Stimulated activated CD4-positive, alpha-beta T cell treated with anti-CD3 and anti-CD28 coated beads, Interleukin-4, amount 100 ng/mL, for 4 hours (primary cell): ENCODE measurements around the gene RNF39.
"Not testable (repeated sequence)": the region's sequence is repeated elsewhere in the genome, so short reads cannot be mapped to it uniquely, and the experiment has no call there.

Experiments
- DNase-seq, 2 experiments: peaks; one replicate each; pipeline ENCODE4 v3.0.0-alpha.2; 2020

Gene RNF39

GRCh38 chr6:30075094-30075789 is at the start of gene RNF39:
Gene RNF39, minus strand, starts transcription at chr6:30075769. Its CDS starts 184 bp downstream, at chr6:30075585.
- DNase-seq: peak in 1 of 2 experiments; percentile 14

GRCh38 chr6:30122515-30122914 is 46.9 kb upstream of the RNF39 start:
- no peak for DNase-seq

GRCh38 chr6:30121446-30122366 is 46.1 kb upstream of the RNF39 start:
- no peak for DNase-seq

GRCh38 chr6:30118691-30119090 is 43.1 kb upstream of the RNF39 start:
- DNase-seq: not testable (repeated sequence)

- DNase-seq: no peak
These were observed 41.2 kb upstream of the RNF39 start for GRCh38 chr6:30116724-30117123.

GRCh38 chr6:30113841-30114240 is 38.3 kb upstream of the RNF39 start:
- DNase-seq: no peak

- DNase-seq: no peak
These were observed 37.6 kb upstream of the RNF39 start, which contains the start of gene TRIM31 for GRCh38 chr6:30113003-30113759. Gene TRIM31, minus strand, starts transcription at chr6:30113090. Its CDS starts 285 bp downstream, at chr6:30112805.

- DNase-seq: no peak
These were observed 36.9 kb upstream of the RNF39 start for GRCh38 chr6:30112402-30112994.

- no peak for DNase-seq
These were observed 35.8 kb upstream of the RNF39 start for GRCh38 chr6:30111266-30111856.

- DNase-seq: no peak
These were observed 29.1 kb upstream of the RNF39 start for GRCh38 chr6:30104661-30105060.

GRCh38 chr6:30103872-30104179 is 28.3 kb upstream of the RNF39 start:
- DNase-seq: no peak

- peak; percentile 73 to 81 for DNase-seq
These were observed 27.7 kb upstream of the RNF39 start for GRCh38 chr6:30102970-30103871.

GRCh38 chr6:30102414-30102969 is 26.9 kb upstream of the RNF39 start:
- DNase-seq: no peak

- DNase-seq: peak; percentile 60 to 67
These were observed 26.2 kb upstream of the RNF39 start for GRCh38 chr6:30101444-30102413.

GRCh38 chr6:30100585-30101443 is 25.2 kb upstream of the RNF39 start:
- DNase-seq: peak in 1 of 2 experiments; percentile 6

GRCh38 chr6:30100154-30100553 is 24.6 kb upstream of the RNF39 start:
- DNase-seq: no peak

GRCh38 chr6:30097902-30098768 is 22.6 kb upstream of the RNF39 start:
- DNase-seq: no peak

- no peak for DNase-seq
These were observed 21.3 kb upstream of the RNF39 start for GRCh38 chr6:30096829-30097228.
